ENCODE results near the gene GOLGA2. TPM values are rescaled to one million over a fixed set of nuclear protein-coding genes. Genes with fewer than 3 reads are reported as not detected.
A peak's percentile ranks its signal among the peaks of the same experiment; 100 is the strongest.

The GOLGA2 gene
- total RNA-seq, 1 donor from 2014 or later: 91.5 TPM

GRCh38 chr9:128292009-128292408 lies 16.2 kb upstream of the GOLGA2 start:
- Mint-ChIP-seq H3K36me3 (peaks cover 4% of the 10 kb centered on the region), H3K4me1 (ENCODE audit: unreplicated experiment) (peaks cover 6% of the 10 kb centered on the region), H3K27me3 (no peaks in the 10 kb centered on the region), H3K9me3 (no peaks in the 10 kb centered on the region), H3K27ac (no peak overlapping the region), H3K4me3 (no peak overlapping the region)
- DNase-seq (ENCODE audit: extremely low spot score, unreplicated experiment): no peak
- TF ChIP-seq CTCF (conservative IDR thresholded peaks at IDR 0.05): no peak

- H3K4me3 Mint-ChIP-seq: no peak overlapping the region
- H3K36me3 Mint-ChIP-seq: peaks cover 4% of the 10 kb centered on the region
- no peaks in the 10 kb centered on the region for H3K9me3 Mint-ChIP-seq
- H3K4me1 Mint-ChIP-seq (ENCODE audit: unreplicated experiment): no peaks in the 10 kb centered on the region
- TF ChIP-seq CTCF (conservative IDR thresholded peaks at IDR 0.05): no peak
- DNase-seq (ENCODE audit: extremely low spot score, unreplicated experiment): no peak
- no peaks in the 10 kb centered on the region for H3K27me3 Mint-ChIP-seq
- H3K27ac Mint-ChIP-seq: peak overlapping the region; percentile 47
These were observed 12.6 kb upstream of the GOLGA2 start for GRCh38 chr9:128288273-128289004.

- Mint-ChIP-seq H3K36me3 (peaks cover 5% of the 10 kb centered on the region), H3K9me3 (no peaks in the 10 kb centered on the region), H3K4me1 (ENCODE audit: unreplicated experiment) (no peaks in the 10 kb centered on the region), H3K4me3 (no peak overlapping the region), H3K27ac (no peak overlapping the region), H3K27me3 (no peaks in the 10 kb centered on the region)
- DNase-seq (ENCODE audit: extremely low spot score, unreplicated experiment): no peak
- no peak for TF ChIP-seq CTCF (conservative IDR thresholded peaks at IDR 0.05)
These were observed 10.6 kb upstream of the GOLGA2 start for GRCh38 chr9:128286440-128286839.

- Mint-ChIP-seq H3K4me3 (no peak overlapping the region), H3K4me1 (ENCODE audit: unreplicated experiment) (no peaks in the 10 kb centered on the region), H3K27ac (no peak overlapping the region), H3K27me3 (no peaks in the 10 kb centered on the region), H3K9me3 (no peaks in the 10 kb centered on the region), H3K36me3 (peaks cover 8% of the 10 kb centered on the region)
- DNase-seq (ENCODE audit: extremely low spot score, unreplicated experiment): no peak
- TF ChIP-seq CTCF (conservative IDR thresholded peaks at IDR 0.05): no peak
These were observed 9.4 kb upstream of the GOLGA2 start for GRCh38 chr9:128285033-128285784.

GRCh38 chr9:128282500-128282899 lies 6.7 kb upstream of the GOLGA2 start:
- no peak overlapping the region for H3K27ac Mint-ChIP-seq
- TF ChIP-seq CTCF (conservative IDR thresholded peaks at IDR 0.05): no peak
- no peak overlapping the region for H3K4me3 Mint-ChIP-seq
- no peak for DNase-seq (ENCODE audit: extremely low spot score, unreplicated experiment)
- peaks cover 6% of the 10 kb centered on the region for H3K36me3 Mint-ChIP-seq
- H3K4me1 Mint-ChIP-seq (ENCODE audit: unreplicated experiment): peaks cover 12% of the 10 kb centered on the region
- no peaks in the 10 kb centered on the region for H3K9me3 Mint-ChIP-seq
- H3K27me3 Mint-ChIP-seq: no peaks in the 10 kb centered on the region

Data from type B pancreatic cell (in vitro differentiated cells).